Stimulated activated CD8-positive, alpha-beta memory T cell treated with anti-CD3 and anti-CD28 coated beads, Interleukin-15, amount 100 ng/mL, for 4 hours (primary cell): Measurements from ENCODE around the gene ADARB2.

Experiments used
- DNase-seq, 2 donors: peaks; one replicate each; pipeline ENCODE4 v3.0.0-alpha.2; 2020; ENCODE audit warnings: low read depth in 2 of 2

Gene ADARB2

DNA sequence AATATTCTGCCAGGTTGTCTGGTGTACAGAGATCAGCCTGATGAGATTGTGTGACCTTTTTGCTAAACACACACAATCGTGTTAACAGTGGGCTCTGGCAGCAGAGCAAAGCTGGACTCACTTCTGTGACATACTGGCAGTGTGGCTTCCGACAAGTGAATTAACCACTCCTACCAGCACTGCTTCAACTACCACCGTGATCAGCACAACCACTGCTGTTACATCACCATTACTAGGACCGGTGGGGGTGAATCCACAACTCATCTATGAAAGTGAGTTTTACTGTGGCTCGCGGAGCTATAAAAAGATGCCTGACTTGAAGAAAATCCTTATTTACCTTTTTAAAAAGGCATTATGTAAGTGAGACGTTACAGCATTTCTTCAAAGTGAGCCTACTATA lies 545.6 kb downstream of the ADARB2 start:
- no peak for DNase-seq

- DNase-seq = no peak
These were observed 546.4 kb downstream of the ADARB2 start for GRCh38 chr10:1190791-1191490.

DNA sequence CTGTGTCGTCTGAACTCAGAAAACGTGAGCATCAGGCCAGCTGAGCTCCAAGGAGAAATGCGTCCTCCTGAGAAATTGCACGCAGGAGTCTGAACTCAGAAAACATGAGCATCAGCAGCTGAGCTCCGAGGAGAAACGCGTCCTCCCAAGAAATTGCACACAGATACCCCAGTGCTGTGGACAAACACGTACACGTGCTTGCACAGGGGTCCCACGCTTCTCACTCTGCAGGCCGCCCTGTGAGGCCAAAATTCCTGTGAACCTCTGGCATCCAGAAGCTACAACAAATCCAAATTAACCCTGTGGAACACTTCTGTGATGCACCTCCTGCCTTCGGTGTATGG lies 547.3 kb downstream of the ADARB2 start:
- DNase-seq = no peak

- DNase-seq = no peak
These were observed 547.9 kb downstream of the ADARB2 start for GRCh38 chr10:1189166-1190051.

DNA sequence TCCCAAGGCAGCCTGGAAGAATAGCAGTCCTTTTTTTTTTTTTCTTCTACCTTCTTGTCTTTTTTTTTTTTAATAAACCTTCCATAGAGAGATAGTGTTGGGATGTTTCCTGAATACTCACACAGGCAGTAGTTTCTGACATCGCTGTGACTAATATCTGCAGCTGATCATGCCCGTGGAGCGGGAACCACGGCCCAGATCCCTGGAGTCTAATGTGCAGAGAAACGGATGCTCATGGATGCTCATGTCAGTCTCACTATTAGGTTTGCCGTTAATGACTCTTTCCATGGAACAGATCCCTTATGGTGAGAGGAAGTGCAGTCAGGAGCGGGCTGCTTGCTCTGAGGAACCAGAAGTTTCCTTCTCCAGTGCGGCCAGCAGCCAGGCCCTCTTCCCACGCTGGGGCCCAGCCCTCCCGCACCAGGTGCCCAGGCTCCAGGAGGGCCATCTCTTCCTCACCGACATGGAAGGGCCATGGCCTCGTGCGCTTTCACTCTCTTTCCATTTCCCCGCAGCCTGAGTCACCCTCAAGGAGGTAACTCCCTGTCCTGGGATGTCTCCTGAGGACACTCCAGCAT lies 548.7 kb downstream of the ADARB2 start:
- DNase-seq = no peak

- DNase-seq = no peak
These were observed 549.3 kb downstream of the ADARB2 start for GRCh38 chr10:1187855-1188557.

DNA sequence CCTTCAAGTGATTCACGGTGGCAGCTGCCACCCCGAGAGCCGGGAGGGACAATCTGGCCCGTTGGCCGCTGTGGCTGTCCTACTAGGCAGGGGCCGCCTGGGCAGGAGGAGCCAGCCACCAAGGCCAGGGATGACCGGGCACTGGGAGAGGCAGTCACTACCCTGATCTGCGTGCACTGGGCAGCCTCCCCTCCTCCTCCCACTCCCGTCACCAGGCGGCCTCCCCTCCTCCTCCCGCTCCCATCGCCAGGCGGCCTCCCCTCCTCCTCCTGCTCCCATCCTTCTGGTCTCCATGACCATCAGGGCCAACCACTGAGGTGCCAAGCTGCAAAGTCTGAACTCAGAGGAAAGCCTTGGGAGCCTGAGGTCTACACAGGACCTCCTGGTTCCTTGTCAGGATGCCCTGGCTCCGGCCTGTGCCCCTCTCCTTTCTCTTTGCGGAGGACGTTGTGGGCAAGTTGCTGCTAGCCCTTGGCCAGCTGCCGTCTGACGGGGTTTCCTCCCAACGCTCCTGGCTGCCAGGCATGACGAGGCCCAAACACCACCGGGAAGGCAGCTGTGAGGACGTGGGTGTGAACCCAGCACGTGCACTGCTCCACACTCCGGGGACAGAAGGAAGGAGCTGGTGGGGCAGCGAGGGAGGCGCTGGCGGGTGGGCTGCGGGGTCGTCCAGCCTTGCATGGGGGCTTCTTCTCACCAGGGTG lies 550.0 kb downstream of the ADARB2 start:
- DNase-seq = no peak

GRCh38 chr10:1186683-1186990 lies 550.7 kb downstream of the ADARB2 start:
- no peak for DNase-seq

DNA sequence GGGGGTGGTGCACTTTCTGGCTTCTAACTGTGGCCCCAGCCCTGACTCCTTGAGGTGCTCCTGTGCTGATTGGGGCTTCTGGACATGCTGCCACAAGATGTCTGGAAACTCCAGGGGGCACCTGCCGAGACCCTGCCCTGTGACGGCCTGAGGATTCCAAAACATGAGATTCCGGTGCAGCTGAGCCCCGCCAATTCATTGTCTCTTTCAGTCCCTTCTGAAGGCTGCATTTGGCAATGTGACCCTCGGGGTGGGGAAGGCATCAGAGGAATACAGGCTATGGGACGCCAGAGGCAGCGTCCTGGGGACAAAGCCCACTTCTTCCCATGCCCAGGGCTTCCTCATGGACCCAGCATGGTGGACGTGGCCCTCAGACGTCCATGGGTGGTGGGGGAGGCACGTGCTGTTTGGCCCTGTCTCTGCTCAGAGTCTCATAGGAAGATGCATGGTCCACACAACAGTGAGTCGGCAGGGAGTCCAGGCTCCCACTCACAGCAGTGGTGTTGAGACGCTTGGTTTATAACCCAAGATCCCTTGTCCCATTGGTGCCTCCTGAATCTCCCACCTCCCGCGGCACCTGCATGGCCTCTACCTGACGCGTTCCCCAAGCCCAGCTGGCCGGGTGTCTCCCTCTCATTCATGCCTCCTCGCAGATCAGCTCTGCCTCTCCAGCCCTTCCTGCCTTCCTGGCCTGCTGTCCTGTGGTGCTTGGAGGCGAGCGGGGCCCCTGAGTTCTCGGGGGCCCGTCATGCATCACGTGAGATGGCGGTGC lies 551.2 kb downstream of the ADARB2 start:
- DNase-seq = no peak

DNA sequence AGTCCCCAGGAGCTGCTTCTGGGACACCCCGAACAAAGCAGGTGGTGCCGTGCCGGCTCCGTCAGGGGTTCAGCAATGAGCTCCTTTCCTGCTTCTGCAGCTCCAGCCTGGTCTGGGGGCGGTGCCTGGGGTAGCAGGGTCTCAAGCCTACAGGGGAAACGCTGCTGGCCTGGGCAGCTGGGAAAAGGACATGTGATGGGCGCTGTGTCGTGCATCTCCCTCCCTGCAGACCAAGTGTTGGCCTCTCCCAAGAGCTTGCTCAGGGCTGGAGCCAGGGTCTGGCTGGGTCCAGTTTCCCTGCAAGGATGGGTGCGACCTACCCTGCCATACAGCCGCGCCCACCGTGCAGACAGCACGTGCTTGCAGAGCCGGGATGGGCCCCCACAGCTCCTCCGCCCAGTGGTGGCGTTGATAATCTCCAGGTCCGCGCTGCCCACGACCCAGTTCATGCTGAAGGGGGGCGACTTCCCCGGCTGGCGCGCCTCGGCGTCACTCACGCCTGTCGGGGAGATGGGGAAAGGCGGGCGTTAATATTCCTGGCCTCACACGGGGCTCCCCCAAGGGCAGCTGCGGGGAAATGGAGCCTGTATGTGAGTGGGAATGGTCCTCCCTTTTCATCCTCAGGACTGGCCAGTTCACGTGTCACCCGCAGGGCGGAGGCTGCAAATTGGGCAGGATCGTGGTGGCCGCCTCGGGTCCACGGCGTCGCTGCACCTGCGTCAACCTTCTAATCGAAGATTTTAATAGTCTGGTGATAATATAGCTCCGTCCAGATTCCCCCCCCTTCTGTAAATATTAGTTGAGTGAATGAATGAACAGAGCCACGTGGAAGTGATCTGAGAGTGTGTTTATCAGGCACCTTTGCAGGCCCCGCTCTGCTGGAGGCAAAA lies 552.5 kb downstream of the ADARB2 start:
- no peak for DNase-seq

DNA sequence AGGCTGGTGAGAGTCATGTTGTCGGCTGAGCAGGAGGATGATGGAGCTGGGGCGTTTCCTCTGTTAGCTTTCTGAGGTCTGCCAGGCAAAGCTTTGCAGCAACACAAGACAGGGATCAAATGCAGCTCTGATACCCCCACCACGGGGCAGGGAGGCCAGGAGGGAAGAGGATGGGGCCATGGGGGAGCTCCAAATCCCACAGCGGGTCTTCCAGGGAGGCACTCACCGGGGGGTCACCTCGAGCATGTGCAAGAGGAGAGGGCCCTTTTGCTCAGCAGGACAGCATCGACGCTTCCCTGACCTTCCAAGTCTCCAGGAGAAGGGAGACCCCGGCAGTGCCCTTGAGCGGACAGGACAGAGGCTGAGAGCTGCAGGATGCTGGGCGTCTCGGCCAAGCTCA lies 553.6 kb downstream of the ADARB2 start:
- no peak for DNase-seq

DNA sequence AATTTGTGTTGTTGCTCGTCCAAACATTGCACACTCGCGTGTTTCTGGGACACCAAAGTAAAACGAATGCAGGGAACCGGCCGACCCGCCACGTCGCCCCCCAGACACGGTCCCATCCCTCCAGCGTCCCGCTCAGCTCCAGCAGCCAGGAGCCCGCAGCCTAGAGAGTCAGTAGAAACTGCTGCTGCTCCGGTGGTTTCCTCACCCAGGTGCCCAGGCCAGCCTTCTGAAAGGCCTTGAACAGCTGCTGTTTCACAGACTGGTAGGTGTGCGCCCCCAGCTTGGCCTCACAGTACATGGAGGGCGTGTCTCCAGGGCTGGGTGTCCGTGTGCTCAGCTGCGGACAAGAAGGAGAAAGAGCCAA lies 554.3 kb downstream of the ADARB2 start:
- no peak for DNase-seq

GRCh38 chr10:1182280-1183032 lies 554.9 kb downstream of the ADARB2 start:
- DNase-seq = no peak

DNA sequence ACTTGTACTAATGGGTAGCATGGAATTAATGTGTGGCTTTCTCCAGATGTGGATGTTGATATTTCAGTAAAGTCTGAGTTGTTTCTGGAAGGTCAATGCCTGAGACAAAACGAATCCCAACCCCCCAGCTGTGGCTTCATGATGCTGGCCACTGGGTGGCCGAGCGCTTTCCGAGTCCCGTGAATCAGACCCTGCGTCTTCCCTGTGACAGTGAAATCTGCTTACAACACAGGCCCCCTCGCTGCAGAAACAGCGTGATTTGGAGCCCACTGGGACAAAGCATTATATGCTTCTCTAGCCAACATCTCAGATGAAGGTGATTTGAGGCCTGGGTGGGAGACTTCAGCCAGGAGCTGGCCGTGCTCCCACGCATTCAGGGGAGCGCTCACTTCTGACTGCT lies 556.5 kb downstream of the ADARB2 start:
- DNase-seq = no peak

- no peak for DNase-seq
These were observed 557.1 kb downstream of the ADARB2 start for GRCh38 chr10:1180071-1180730.

DNA sequence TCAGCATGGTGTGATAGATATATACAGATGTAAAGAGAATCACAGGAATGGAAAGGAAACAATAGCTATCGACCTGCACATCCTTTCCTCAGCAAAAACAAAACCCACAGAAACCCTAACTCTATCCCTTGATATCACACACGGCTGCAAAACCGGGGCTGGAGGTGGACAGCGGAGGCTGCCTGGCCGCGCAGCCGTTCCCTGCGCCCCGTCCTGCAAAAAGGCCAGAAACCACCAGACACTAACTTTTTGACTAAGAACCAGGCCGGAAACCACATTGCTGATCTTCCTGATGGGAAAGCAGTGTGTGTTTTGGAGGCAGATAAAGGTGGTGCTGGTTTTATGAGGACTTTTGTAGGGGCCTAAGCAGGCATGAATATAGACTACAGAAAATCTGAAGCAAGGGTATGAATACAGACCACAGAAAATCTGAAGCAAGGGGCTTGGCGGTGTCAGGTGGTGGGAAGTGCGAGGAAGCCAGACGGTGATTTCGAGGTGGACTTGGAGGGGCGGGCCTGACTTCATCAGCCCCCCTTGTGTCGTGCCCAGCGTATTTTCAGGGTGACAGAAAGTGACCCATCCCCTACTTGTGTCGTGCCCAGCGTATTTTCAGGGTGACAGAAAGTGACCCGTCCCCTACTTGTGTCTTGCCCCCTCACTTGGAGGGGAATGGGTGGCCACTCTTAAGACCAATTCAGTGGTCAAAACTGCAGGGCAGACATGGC lies 557.8 kb downstream of the ADARB2 start:
- DNase-seq = no peak

GRCh38 chr10:1178506-1178905 lies 558.8 kb downstream of the ADARB2 start:
- no peak for DNase-seq

DNA sequence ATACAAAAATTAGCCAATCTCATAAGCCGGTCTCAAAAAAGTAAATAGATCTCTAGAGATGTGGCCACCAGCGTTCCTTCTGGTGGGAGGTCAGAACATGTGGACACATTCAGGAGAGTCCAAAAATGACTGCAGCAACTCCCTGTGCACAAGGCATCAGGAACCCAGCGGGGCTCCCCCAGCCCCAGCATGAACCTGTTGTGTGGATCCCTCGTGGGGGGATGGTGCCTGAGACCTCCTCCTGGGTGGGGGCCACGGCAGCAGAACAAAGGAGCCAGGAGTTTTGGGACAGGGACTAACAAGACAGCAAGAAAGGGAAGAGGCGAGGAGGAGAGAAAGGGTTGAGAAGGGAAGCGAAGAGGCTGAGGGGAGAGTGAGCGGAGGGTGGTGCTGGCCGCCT lies 559.4 kb downstream of the ADARB2 start:
- no peak for DNase-seq
